ENCODE measurements around the gene SLC38A5. TPM values are rescaled to one million over a fixed set of nuclear protein-coding genes. Genes with fewer than 3 reads are reported as not detected.
A peak's percentile ranks its signal among the peaks of the same experiment; 100 is the strongest.

Gene SLC38A5
- total RNA-seq, 4 donors from 2014 or later: 21.8 to 34.2 (median 25.4) TPM

DNA sequence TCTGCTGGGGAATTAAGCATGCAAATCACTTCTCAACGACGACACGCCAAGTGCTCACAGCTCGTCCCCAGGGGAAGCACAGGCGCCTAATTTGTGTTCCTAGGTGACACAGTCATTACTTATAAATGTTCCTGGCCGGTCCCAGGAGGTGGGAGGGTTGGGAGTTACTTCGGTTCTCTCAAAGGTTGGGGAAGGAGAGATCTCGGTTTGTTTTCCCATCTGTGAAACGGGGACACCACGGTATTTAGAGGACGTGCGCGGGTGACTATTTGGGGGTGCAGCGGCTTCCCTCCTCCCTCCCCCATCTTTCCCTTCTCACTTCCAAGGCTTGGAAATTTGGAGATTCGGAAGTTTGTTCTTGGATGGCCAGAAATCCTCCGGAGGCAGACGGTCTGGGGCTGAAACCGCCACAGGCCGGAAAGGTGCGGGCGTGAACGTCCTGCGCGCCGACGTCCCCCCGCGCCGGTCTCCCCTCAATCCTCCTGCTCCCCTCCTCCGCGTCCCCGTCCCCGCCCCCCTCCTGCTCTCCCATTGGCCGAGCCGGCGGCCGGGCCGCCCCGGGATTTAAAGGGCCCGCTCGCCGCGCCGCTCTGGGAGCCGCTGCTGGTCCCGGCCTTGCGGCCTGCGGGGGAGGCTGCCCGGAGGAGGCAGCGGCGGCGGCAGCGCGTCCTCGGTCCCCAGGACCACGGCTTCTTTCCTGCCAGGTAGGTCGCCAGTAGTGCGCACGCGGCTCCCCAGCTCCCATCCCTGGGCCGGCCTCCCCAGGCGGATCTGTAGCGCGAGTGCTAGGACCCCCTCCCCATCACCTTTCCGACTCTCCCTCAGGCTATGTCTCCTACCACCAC, 38.6 kb upstream of the SLC38A5 start, which contains the start of gene PORCN:
PORCN (plus strand) TSS at position 593 of the 845 bp plus-strand sequence. CDS start 829 bp downstream, outside the sequence.
- intact Hi-C loops (cut with DNase I; ENCODE audit: low total_unique reads): no loop called here
- no peak for TF ChIP-seq CTCF (IDR thresholded peaks at IDR 0.05)
- TF ChIP-seq POLR2A (IDR thresholded peaks at IDR 0.05): no peak
- peak; percentile 72 to 96 for DNase-seq (ENCODE audit: low spot score in 2 of 2)
- H3K4me3 ChIP-seq (ENCODE audit: low read depth, poor library complexity, severe bottlenecking): peak within 1 kb of the TSS; percentile 45
- WGBS, 2 donors: 1 to 41% methylated on average over 28 to 63 of the region's 65 CpGs

DNA sequence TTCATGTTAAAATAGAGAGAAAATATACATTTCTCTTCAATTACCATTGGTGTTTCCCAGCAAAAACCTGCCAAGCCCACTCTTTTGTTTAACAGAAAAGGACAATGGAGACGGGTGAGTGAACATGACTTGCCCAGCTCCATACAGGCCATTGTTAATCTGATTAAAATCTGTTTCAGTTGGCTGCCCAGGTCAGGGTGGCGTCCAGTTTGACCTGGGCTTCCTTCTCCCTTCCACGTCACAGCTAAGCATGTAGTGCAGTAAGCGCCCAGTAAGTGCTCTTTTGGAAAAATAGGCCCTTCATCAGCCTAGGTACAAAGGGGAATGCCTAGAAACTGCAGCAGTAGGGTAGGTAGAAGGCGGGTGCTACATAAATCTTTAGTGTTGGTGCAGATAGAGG, 37.2 kb upstream of the SLC38A5 start:
- WGBS, 2 donors: 73 to 84% methylated on average over 5 of the region's 5 CpGs
- H3K4me3 ChIP-seq (ENCODE audit: low read depth, poor library complexity, severe bottlenecking): no peak overlapping the region
- intact Hi-C loops (cut with DNase I; ENCODE audit: low total_unique reads): no loop called here
- TF ChIP-seq POLR2A (IDR thresholded peaks at IDR 0.05): no peak
- TF ChIP-seq CTCF (IDR thresholded peaks at IDR 0.05): no peak
- no peak for DNase-seq (ENCODE audit: low spot score in 2 of 2)

DNA sequence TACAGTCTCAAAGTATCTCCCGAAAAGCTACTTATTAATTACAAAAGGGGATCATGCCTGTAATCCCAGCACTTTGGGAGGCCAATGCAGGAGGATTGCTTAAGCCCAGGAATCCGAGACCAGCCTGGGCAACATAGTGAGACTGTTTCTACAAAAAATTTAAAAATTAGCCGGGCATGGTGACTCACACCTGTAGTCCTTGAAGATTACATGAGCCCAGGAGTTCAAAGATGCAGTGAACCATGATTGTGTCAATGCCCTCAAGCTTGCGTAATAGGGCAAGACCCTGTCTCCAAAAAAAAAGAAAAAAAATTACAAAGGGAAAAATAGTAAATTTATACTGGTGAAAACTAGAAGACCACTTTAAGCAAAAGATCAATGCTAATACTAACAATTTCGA, 35.4 kb upstream of the SLC38A5 start:
- intact Hi-C loops (cut with DNase I; ENCODE audit: low total_unique reads): no loop called here
- DNase-seq (ENCODE audit: low spot score in 2 of 2): no peak
- no peak overlapping the region for H3K4me3 ChIP-seq (ENCODE audit: low read depth, poor library complexity, severe bottlenecking)
- TF ChIP-seq POLR2A (IDR thresholded peaks at IDR 0.05): no peak
- TF ChIP-seq CTCF (IDR thresholded peaks at IDR 0.05): no peak
- WGBS, 2 donors: 83 to 91% methylated on average over 5 of the region's 5 CpGs

- 78 to 79% methylated on average over 7 of the region's 7 CpGs for WGBS, 2 donors
- intact Hi-C loops (cut with DNase I; ENCODE audit: low total_unique reads): no loop called here
- TF ChIP-seq POLR2A (IDR thresholded peaks at IDR 0.05) (no peak), CTCF (IDR thresholded peaks at IDR 0.05) (no peak)
Measured at GRCh38 chrX:48504261-48504660, 34.2 kb upstream of the SLC38A5 start.

DNA sequence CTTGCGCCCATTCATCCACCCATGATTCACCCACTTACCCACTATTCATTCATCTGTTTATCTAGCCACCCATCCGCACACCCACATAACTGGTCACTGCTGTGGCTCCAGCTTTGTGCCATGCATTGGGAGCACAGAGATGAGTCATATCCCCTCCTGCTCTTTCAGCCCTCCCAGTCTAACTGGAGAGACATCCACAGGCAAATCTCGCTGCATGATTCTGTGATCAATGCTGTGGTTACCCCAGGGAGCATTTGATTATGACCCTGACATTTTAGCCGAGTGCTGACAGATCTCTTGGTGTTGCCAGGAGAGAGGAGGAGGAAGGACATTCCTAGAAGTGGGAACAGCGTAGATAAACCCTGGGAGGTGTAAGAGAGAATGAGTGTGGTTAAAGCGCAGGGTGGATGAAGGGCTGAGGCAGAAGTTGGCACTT, 28.3 kb upstream of the SLC38A5 start:
- DNase-seq (ENCODE audit: low spot score in 2 of 2): no peak
- WGBS, 2 donors: 58 to 73% methylated on average over 6 of the region's 6 CpGs
- intact Hi-C loops (cut with DNase I; ENCODE audit: low total_unique reads): no loop called here
- no peak overlapping the region for H3K4me3 ChIP-seq (ENCODE audit: low read depth, poor library complexity, severe bottlenecking)
- TF ChIP-seq CTCF (IDR thresholded peaks at IDR 0.05) (no peak), POLR2A (IDR thresholded peaks at IDR 0.05) (no peak)

More at GRCh38 chrX:48504261-48504660, 34.2 kb upstream of the SLC38A5 start:
- H3K4me3 ChIP-seq (ENCODE audit: low read depth, poor library complexity, severe bottlenecking): no peak overlapping the region
- no peak for DNase-seq (ENCODE audit: low spot score in 2 of 2)

Data from lower leg skin (tissue), 4 donors.